Activated B cell treated with CpG ODN at 0.5 μM for 24 hours (primary cell): ENCODE measurements around the gene DMAP1. TPM values are rescaled to one million over a fixed set of nuclear protein-coding genes. Genes with fewer than 3 reads are reported as not detected.

Source experiments
- ATAC-seq: fragments of 200-7000 bp; cut with Tn5 transposase; one replicate; pipeline ENCODE4 v1.10.0; 2021; ENCODE audit warnings: low read depth, mild to moderate bottlenecking, moderate library complexity
- CTCF ChIA-PET: fragments of 350-600 bp; sonication (Branson Sonifier 250); formaldehyde crosslinking; loops from one replicate; lab custom pipeline; 2021; ENCODE audit warnings: antibody characterized with exemption; lab: Charles Lee
- POLR2A ChIA-PET: fragments of 350-600 bp; sonication (Branson Sonifier 250); formaldehyde crosslinking; loops from one replicate; lab custom pipeline; 2021; ENCODE audit warnings: antibody characterized with exemption; lab: Charles Lee
- DNase-seq: peaks from one replicate; pipeline ENCODE4 v3.0.0; 2022
- H3K27ac Mint-ChIP-seq: one replicate; pipeline ENCODE4 v1.8.0; 2020; ENCODE audit warnings: mixed read lengths
- H3K27me3 Mint-ChIP-seq: one replicate; pipeline ENCODE4 v1.8.0; 2021; ENCODE audit warnings: mixed read lengths
- H3K36me3 Mint-ChIP-seq: one replicate; pipeline ENCODE4 v1.8.0; 2021; ENCODE audit warnings: low read depth, mixed read lengths
- H3K4me1 Mint-ChIP-seq: one replicate; pipeline ENCODE4 v1.8.0; 2021; ENCODE audit warnings: mixed read lengths
- H3K4me3 Mint-ChIP-seq: one replicate; pipeline ENCODE4 v1.8.0; 2020; ENCODE audit warnings: mild to moderate bottlenecking, mixed read lengths
- H3K9me3 Mint-ChIP-seq: one replicate; pipeline ENCODE4 v1.8.0; 2020; ENCODE audit warnings: mixed read lengths
- CTCF ChIP-seq: fragments of 200-600 bp; IDR thresholded peaks from one replicate; pipeline ENCODE4 v1.8.0; 2022; ENCODE audit warnings: antibody characterized with exemption, mild to moderate bottlenecking
- intact Hi-C: fragments of 100-400 bp; cut with micrococcal nuclease; formaldehyde crosslinking; loops from one replicate; pipeline ENCODE4 v1.15.1; 2024
- total RNA-seq: library from RNA; stranded (reverse); gene quantifications from 2 replicates; pipeline ENCODE4 v1.2.3, GENCODE V29; 2022

Gene DMAP1
- total RNA-seq, 1 donor from 2014 or later, result 64.7 TPM

- H3K27me3 Mint-ChIP-seq, result no peaks in the 10 kb centered on the region
- intact Hi-C loops, result no loop called here
- peaks cover 2% of the 10 kb centered on the region for H3K4me1 Mint-ChIP-seq
- ChIA-PET POLR2A (no interaction called here), CTCF (no interaction called here)
- DNase-seq, result no peak
- H3K36me3 Mint-ChIP-seq, result peaks cover 12% of the 10 kb centered on the region
- H3K9me3 Mint-ChIP-seq, result no peaks in the 10 kb centered on the region
- no peak overlapping the region for H3K27ac Mint-ChIP-seq
- TF ChIP-seq CTCF, result no peak
- no peak for ATAC-seq
- H3K4me3 Mint-ChIP-seq, result no peak overlapping the region
Measured at GRCh38 chr1:44267438-44267837, 54.2 kb downstream of the DMAP1 start.

- Mint-ChIP-seq H3K36me3 (peaks cover 8% of the 10 kb centered on the region), H3K4me1 (peaks cover 2% of the 10 kb centered on the region), H3K4me3 (no peak overlapping the region), H3K27ac (no peak overlapping the region), H3K9me3 (no peaks in the 10 kb centered on the region), H3K27me3 (no peaks in the 10 kb centered on the region)
- CTCF ChIA-PET, result interaction anchor here (0.9 kb wide), 1 partner anchor 50 kb away, joined by 3 read pairs; no protein-coding TSS in a partner anchor
- TF ChIP-seq CTCF, result no peak
- ATAC-seq (no peak), DNase-seq (no peak)
- intact Hi-C loops, result no loop called here
- POLR2A ChIA-PET, result no interaction called here
Measured at GRCh38 chr1:44268054-44268453, 54.8 kb downstream of the DMAP1 start.

Other genes starting within 250 kb of the DMAP1 start
- 47.3 and 51.6 TPM in 2 replicates for gene DPH2, start 243.5 kb upstream of the DMAP1 start, total RNA-seq
- 75.5 and 80.9 TPM in 2 replicates for gene ATP6V0B, start 238.5 kb upstream of the DMAP1 start, total RNA-seq
- gene B4GALT2, start 234.3 kb upstream of the DMAP1 start, total RNA-seq, result 8.1 and 8.3 TPM in 2 replicates
- gene CCDC24, start 221.9 kb upstream of the DMAP1 start, total RNA-seq, result 8.1 and 15.1 TPM in 2 replicates
- 10.3 and 10.4 TPM in 2 replicates for gene SLC6A9, start 182.0 kb upstream of the DMAP1 start, total RNA-seq
- gene KLF17, start 94.7 kb upstream of the DMAP1 start, total RNA-seq, result not detected in 2 replicates
- not detected in 2 replicates for gene KLF18, start 71.8 kb upstream of the DMAP1 start, total RNA-seq
- 36.2 and 37.9 TPM in 2 replicates for gene ERI3, start 141.8 kb downstream of the DMAP1 start, total RNA-seq
- gene RNF220, start 191.8 kb downstream of the DMAP1 start, total RNA-seq, result 102 and 103 TPM in 2 replicates